NB4 (cell line): ENCODE measurements around the gene DOCK6.
"Not testable (repeated sequence)": the region's sequence is repeated elsewhere in the genome, so short reads cannot be mapped to it uniquely, and the experiment has no call there.

ENCODE experiments used
- DNase-seq: peaks from one replicate; pipeline ENCODE4 v3.0.0; 2010; ENCODE audit warnings: low read depth
- H3K4me3 ChIP-seq: one replicate; pipeline ENCODE4 v1.5.1; 2011; ENCODE audit warnings: mild to moderate bottlenecking, low read depth, low read length, moderate library complexity
- MYC ChIP-seq: IDR thresholded peaks from 2 replicates; pipeline ENCODE4 v1.6.1; 2011; ENCODE audit warnings: low read depth, low read length
- POLR2A ChIP-seq: IDR thresholded peaks from 2 replicates; pipeline ENCODE4 v1.6.1; 2011; ENCODE audit warnings: mild to moderate bottlenecking; ENCODE audit not compliant: insufficient read length; ENCODE audit errors: extremely low read depth
- TF ChIP-seq, protein P1 (sequence below): IDR thresholded peaks from 2 replicates; pipeline ENCODE4 v1.6.1; 2011; ENCODE audit warnings: low read depth, low read length
- TF ChIP-seq, protein P2 (sequence below): IDR thresholded peaks from one replicate; pipeline ENCODE4 v1.5.1; 2012; ENCODE audit warnings: low read depth, low read length

Gene DOCK6

DNA sequence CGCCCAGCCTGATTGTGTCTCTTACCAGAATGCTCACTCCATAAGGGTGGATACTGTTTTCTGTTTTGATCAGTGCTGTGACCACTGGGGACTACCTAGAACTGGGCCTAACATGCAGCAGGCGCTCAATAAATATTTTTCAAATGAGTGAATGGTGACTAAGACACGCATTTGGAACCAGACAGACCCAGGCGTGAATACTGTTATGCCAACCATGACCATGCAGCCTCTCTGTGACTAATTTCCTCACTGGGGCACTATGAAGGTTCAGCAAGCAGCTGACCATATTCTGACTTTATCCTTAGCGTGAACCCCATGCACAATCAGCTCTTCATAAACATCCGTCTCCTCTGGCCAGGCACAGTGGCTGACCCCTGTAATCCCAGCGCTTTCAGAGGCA is 93.8 kb downstream of the DOCK6 start:
- H3K4me3 ChIP-seq, result no peak overlapping the region
- TF ChIP-seq MYC (no peak), POLR2A (no peak)
- TF ChIP-seq, protein P1, sequence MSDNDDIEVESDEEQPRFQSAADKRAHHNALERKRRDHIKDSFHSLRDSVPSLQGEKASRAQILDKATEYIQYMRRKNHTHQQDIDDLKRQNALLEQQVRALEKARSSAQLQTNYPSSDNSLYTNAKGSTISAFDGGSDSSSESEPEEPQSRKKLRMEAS, result no peak
- TF ChIP-seq, protein P2, sequence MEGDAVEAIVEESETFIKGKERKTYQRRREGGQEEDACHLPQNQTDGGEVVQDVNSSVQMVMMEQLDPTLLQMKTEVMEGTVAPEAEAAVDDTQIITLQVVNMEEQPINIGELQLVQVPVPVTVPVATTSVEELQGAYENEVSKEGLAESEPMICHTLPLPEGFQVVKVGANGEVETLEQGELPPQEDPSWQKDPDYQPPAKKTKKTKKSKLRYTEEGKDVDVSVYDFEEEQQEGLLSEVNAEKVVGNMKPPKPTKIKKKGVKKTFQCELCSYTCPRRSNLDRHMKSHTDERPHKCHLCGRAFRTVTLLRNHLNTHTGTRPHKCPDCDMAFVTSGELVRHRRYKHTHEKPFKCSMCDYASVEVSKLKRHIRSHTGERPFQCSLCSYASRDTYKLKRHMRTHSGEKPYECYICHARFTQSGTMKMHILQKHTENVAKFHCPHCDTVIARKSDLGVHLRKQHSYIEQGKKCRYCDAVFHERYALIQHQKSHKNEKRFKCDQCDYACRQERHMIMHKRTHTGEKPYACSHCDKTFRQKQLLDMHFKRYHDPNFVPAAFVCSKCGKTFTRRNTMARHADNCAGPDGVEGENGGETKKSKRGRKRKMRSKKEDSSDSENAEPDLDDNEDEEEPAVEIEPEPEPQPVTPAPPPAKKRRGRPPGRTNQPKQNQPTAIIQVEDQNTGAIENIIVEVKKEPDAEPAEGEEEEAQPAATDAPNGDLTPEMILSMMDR, result no peak
- DNase-seq, result no peak

DNA sequence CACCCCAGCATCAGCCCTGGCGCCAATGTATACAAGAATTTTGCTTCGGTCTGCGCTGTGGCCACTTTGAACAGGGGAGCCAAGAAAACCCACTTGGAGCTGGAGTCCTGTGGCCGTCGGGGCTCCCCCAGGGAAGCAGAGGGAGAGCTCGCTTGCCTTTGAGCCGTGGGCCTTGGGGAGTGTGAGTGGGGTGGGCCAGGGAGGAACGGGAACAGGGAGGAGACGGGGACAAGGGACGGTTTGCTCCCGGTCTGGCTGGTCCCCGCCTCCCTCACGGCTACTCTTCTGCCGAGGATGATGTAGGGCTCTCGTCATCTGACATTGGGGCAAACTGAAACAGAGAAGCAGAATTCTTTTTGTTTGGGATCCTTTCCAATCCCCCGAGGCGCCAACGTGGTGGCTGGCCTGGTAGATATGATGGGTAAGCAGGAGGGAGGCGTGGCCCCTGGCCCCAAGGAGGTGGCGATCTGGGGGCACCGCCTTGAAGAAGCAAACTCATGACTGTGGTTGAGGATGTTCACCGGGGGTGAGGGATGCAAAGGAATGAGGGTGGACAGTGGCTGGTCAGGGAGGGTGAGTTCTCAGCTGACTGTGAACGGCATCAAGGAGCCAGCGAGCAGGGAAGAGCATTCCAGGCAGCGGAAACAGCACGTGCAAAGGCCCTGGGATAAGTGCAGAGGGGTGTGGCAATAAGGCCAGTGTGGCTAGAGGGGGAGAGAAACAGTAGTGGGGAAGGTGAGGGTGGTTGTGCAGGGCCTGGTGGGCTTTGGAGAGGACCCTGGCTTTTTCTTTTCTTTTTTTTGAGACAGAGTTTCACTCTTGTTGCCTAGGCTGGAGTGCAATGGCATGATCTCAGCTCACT is 95.8 kb downstream of the DOCK6 start:
- TF ChIP-seq POLR2A, result no peak
- TF ChIP-seq, protein P1, result no peak
- TF ChIP-seq, protein P2, result no peak
- no peak for TF ChIP-seq MYC
- DNase-seq, result no peak
- no peak overlapping the region for H3K4me3 ChIP-seq

DNA sequence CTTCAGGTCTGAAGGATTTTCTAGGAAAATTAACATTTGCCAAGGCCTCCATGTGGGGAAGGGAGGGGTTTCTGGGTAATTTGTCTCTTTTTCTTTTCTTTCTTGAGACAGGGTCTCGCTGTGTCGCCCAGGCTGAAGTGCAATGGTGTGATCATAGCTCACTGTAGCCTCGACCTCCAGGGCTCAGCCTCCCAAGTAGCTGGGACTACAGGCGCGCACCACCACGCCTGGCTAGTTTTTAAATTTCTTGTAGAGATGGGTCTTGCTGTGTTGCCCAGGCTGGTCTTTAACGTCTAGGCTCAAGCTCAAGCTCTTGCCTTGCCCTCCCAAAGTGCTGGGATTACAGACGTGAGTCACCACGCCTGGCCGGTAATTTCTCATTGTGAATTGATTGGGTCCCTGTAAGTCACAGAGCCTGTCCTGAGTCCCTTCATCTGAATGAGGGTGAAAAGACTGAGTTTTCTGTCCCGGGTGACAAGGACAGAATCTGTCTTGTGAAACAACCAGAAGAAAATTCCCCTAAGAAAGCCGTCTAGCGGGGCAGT is 96.8 kb downstream of the DOCK6 start:
- DNase-seq, result no peak
- H3K4me3 ChIP-seq, result no peak overlapping the region
- no peak for TF ChIP-seq POLR2A
- TF ChIP-seq, protein P1, result no peak
- TF ChIP-seq, protein P2, result no peak
- no peak for TF ChIP-seq MYC

DNA sequence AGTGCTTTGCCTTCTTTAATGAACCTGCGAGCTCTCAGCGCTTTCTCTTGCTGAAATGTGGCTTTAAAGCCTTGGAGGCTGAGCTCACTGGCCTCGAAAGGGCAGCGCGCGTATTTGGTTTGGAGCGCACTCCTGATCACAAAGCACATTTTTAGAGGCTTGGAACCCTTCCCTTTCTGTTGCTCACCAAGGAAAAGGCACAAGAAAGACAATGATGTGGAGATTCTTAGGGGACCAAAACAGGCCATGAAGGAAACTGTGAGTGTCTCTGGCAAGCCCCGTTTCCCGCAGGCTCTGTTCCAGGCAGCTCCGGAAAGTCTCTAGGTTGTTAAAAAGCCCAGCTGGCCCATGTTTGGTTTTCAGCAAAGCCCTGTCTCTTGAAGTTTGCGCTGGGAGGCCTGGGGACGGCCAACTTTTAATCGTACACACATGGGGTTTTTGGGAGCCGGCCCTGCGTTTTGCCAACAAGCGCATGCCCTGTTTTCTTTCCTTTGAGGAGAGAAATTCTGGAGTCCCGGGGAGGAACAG is 97.4 kb downstream of the DOCK6 start:
- H3K4me3 ChIP-seq, result no peak overlapping the region
- TF ChIP-seq, protein P1, result no peak
- TF ChIP-seq POLR2A (no peak), MYC (no peak)
- TF ChIP-seq, protein P2, result no peak
- DNase-seq, result no peak

DNA sequence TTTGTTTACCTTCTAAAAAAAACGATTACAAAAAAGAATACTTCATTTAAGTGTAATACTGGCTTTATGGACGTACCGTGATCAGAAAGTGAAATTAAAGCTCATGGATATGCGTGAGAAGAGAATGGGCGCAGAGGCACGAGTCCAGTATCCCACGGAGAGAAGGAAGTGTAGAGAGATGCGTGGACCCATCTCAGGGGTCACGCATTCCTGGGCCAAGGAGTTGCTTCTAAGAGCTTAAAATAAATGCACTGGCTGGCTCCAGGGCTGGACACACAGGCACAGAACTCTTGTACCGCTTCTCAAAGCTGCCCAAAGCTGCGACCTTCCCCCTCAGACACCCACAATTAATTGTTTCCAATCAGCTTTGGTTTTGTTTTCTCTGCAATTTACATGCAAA is 98.0 kb downstream of the DOCK6 start:
- H3K4me3 ChIP-seq, result no peak overlapping the region
- TF ChIP-seq, protein P1, result no peak
- TF ChIP-seq MYC, result no peak
- TF ChIP-seq POLR2A, result no peak
- TF ChIP-seq, protein P2, result no peak
- DNase-seq, result no peak

DNA sequence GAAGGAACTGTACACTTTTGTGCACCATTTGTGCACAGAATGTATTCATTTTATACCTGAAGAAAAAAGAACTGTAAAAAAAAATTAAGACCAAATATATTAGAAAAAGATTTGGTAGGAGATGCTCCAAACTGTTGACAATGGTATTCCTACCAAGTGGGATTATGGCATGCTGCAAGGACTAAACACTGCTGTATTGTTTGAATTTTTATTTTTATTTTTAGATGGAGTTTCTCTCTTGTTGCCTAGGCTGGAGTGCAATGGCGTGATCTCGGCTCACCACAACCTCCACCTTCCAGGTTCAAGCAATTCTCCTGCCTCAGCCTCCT is 101.9 kb downstream of the DOCK6 start:
- not testable (repeated sequence) for DNase-seq, H3K4me3 ChIP-seq
